ENCODE measurements around the gene NTF3.

Gene NTF3

GRCh38 chr12:5537771-5538170 is 105.9 kb downstream of the NTF3 start:
- DNase-seq = no peak

Measured in T-helper 2 cell (primary cell).